ENCODE results near the gene BMP6. TPM values are rescaled to one million over a fixed set of nuclear protein-coding genes. Genes with fewer than 3 reads are reported as not detected.

The BMP6 gene
- total and polyA plus RNA-seq, 2 of the 4 experiments (the other 2 are of a cell fraction) = 0.18 to 0.19 TPM

- Histone ChIP-seq H4K20me1 (ENCODE audit: insufficient read depth, low read length) (peaks cover 3% of the 10 kb centered on the region; the same call in 1 of the 2 replicates), H3K4me1 (ENCODE audit: control insufficient read depth, insufficient read depth, low read length) (no peaks in the 10 kb centered on the region), H2BK20ac (ENCODE audit: low read depth, low read length) (no peak overlapping the region), H2BK120ac (ENCODE audit: low read depth, low read length) (no peak overlapping the region), H3K56ac (ENCODE audit: extremely low read depth, insufficient read depth, low read length) (no peak overlapping the region), H3K4ac (ENCODE audit: low read depth, low read length) (no peak overlapping the region), H2AFZ (replicated peaks; ENCODE audit: low read length, poor library complexity) (no peak overlapping the region), H2AK5ac (ENCODE audit: low read depth, low read length) (no peak overlapping the region), H4K8ac (ENCODE audit: low read depth in 2 of 2, low read length in 2 of 2) (no peak overlapping the region), H3K79me1 (ENCODE audit: low read depth in 1 of 2, low read length in 2 of 2) (no peaks in the 10 kb centered on the region), H3K18ac (ENCODE audit: low read depth, low read length) (no peak overlapping the region), H3K36me3 (ENCODE audit: control insufficient read depth, insufficient read depth, low read length) (no peaks in the 10 kb centered on the region), H2BK5ac (ENCODE audit: low read depth, low read length, poor library complexity, severe bottlenecking) (no peak overlapping the region), H3K27me3 (ENCODE audit: control insufficient read depth, insufficient read depth, low read length) (no peaks in the 10 kb centered on the region), H3K27ac (ENCODE audit: insufficient read depth, low read length) (no peak overlapping the region), H3K9me3 (ENCODE audit: control insufficient read depth, insufficient read depth, low read length) (no peaks in the 10 kb centered on the region), H3K9ac (ENCODE audit: low read depth, low read length) (no peak overlapping the region), H3K4me3 (ENCODE audit: insufficient read depth, low read depth, low read length) (no peak overlapping the region), H4K5ac (ENCODE audit: low read depth, low read length) (no peak overlapping the region), H4K91ac (ENCODE audit: insufficient read depth, low read depth, low read length) (no peak overlapping the region), H3K14ac (replicated peaks; ENCODE audit: low read depth, low read length) (no peak overlapping the region), H2AK9ac (replicated peaks; ENCODE audit: low read depth, low read length, poor library complexity) (no peak overlapping the region), H3K23ac (ENCODE audit: low read depth, low read length) (no peak overlapping the region), H3K9me1 (ENCODE audit: insufficient read depth, low read length) (0 out of 2 replicates have a peak, but pooled peaks cover 2% of the 10 kb centered on the region), H3K4me2 (ENCODE audit: low read depth, low read length) (no peak overlapping the region), H2BK15ac (ENCODE audit: low read depth, low read length) (no peak overlapping the region)
- dilution Hi-C loops (cut with HindIII; ENCODE audit: low sequenced_read_pairs, unreplicated experiment) (no loop called here), in situ Hi-C loops (cut with MboI; ENCODE audit: low sequenced_read_pairs) (no loop called here), intact Hi-C loops (cut with micrococcal nuclease) (no loop called here)
- ChIA-PET CTCF (no interaction called here), POLR2A (ENCODE audit: unreplicated experiment) (no interaction called here)
- DNase-seq = no peak
- no peak for ATAC-seq (ENCODE audit: low read depth)
- WGBS, 2 experiments (ENCODE audit: extremely low coverage in 2 of 2, insufficient read length in 1 of 2) = no CpG with 5 or more reads among the region's 5 CpGs
- no TSS peak for BruUV-seq (replicated peaks)
- no peak for TF ChIP-seq NFE2L2 (IDR thresholded peaks at IDR 0.05; ENCODE audit: low read depth, low read length)
- TF ChIP-seq ELK1 (IDR thresholded peaks at IDR 0.05; ENCODE audit: borderline replicate concordance, low read depth, low read length) = no peak
- no peak for TF ChIP-seq CEBPB (IDR thresholded peaks at IDR 0.05; ENCODE audit: low read depth, low read length)
- no peak for TF ChIP-seq FOS (IDR thresholded peaks at IDR 0.05; ENCODE audit: low read depth, low read length)
- TF ChIP-seq CHD1 (IDR thresholded peaks at IDR 0.05; ENCODE audit: low read depth, low read length) = no peak
- no peak for TF ChIP-seq RFX5 (IDR thresholded peaks at IDR 0.05; ENCODE audit: low read depth, low read length)
- TF ChIP-seq USF2 (IDR thresholded peaks at IDR 0.05; ENCODE audit: low read depth, low read length) = no peak
Measured at GRCh38 chr6:7701212-7701834, 24.6 kb upstream of the BMP6 start.
